GM12878 (cell line): Measurements from ENCODE around the gene CCL20. TPM values are rescaled to one million over a fixed set of nuclear protein-coding genes. Genes with fewer than 3 reads are reported as not detected.

ENCODE experiments used
- BMI1 ChIP-seq: fragments of 450-650 bp; IDR thresholded peaks from 2 replicates; pipeline ENCODE4 v1.6.1; 2016; ENCODE audit warnings: mild to moderate bottlenecking, moderate library complexity, borderline replicate concordance
- CHD1 ChIP-seq: IDR thresholded peaks from 2 replicates; pipeline ENCODE4 v1.6.1; 2012; ENCODE audit warnings: low read depth, low read length, improper control_type of control experiment
- EGR1 ChIP-seq, 2 experiments: IDR thresholded peaks; 1 replicate in 1 of 2; 2 replicates in 1 of 2; pipeline ENCODE4 v1.6.1; 2011 to 2012; ENCODE audit warnings: low read depth in 2 of 2, low read length in 2 of 2, borderline replicate concordance in 1 of 2, mild to moderate bottlenecking in 1 of 2, moderate library complexity in 1 of 2
- NFXL1 ChIP-seq: fragments of 450-650 bp; IDR thresholded peaks from 2 replicates; pipeline ENCODE4 v1.6.1; 2017; ENCODE audit warnings: antibody characterized with exemption, mild to moderate bottlenecking, borderline replicate concordance
- NR2F1 ChIP-seq: fragments of 450-650 bp; conservative IDR thresholded peaks from 2 replicates; pipeline ENCODE4 v1.6.1; 2017; ENCODE audit warnings: mild to moderate bottlenecking
- POU2F2 ChIP-seq: IDR thresholded peaks from 3 replicates; pipeline ENCODE4 v1.6.1; 2011; ENCODE audit warnings: low read depth, mild to moderate bottlenecking, low read length, borderline replicate concordance
- RAD51 ChIP-seq: fragments of 450-650 bp; IDR thresholded peaks from 2 replicates; pipeline ENCODE4 v1.6.1; 2016; ENCODE audit warnings: moderate library complexity, mild to moderate bottlenecking, inconsistent platforms
- RBBP5 ChIP-seq: fragments of 200-600 bp; sonication (generic); conservative IDR thresholded peaks from 2 replicates; pipeline ENCODE4 v1.6.1; 2016
- RCOR1 ChIP-seq: conservative IDR thresholded peaks from 2 replicates; pipeline ENCODE4 v1.6.1; 2012; ENCODE audit warnings: low read depth, low read length, improper control_type of control experiment
- TAF1 ChIP-seq: IDR thresholded peaks from 2 replicates; pipeline ENCODE4 v1.6.1; 2011; ENCODE audit warnings: mild to moderate bottlenecking, low read depth, low read length, borderline replicate concordance
- YY1 ChIP-seq: IDR thresholded peaks from 2 replicates; pipeline ENCODE4 v1.6.1; 2011; ENCODE audit warnings: low read depth, mild to moderate bottlenecking, low read length
- ZNF207 ChIP-seq: fragments of 450-650 bp; IDR thresholded peaks from 2 replicates; pipeline ENCODE4 v1.6.1; 2014; ENCODE audit warnings: antibody characterized with exemption, mild to moderate bottlenecking, borderline replicate concordance
- ZNF384 ChIP-seq: IDR thresholded peaks from 2 replicates; pipeline ENCODE4 v1.6.1; 2012; ENCODE audit warnings: low read depth, mild to moderate bottlenecking, low read length, improper control_type of control experiment, borderline replicate concordance
- polyA plus RNA-seq, 11 experiments: library from polyadenylated mRNA; depleted of rRNA in 4 of 11; unstranded in 6 of 11; stranded (reverse) in 5 of 11; fragments of >200 nt; fragmentation: Nextera tagmentation in 4 of 11; fragmentation: Illumina TruSeq in 1 of 11; extraction: Ambion mirVana in 4 of 11; extraction: Trizol in 1 of 11; gene quantifications; 1 replicate in 1 of 11; 2 replicates in 10 of 11; pipeline versions ENCODE4 v1.2.1 to v1.2.3, GENCODE V29; 2011 to 2016; ENCODE audit warnings: inconsistent platforms in 2 of 11, missing spikeins in 2 of 11, low read depth in 1 of 11
- total RNA-seq, 4 experiments: library from RNA; depleted of rRNA in 3 of 4; stranded (reverse); fragments of >200 nt in 3 of 4; fragmentation: Illumina TruSeq in 1 of 4; extraction: Trizol in 1 of 4; gene quantifications; 2 replicates each; pipeline versions ENCODE4 v1.2.1 to v1.2.3, GENCODE V29; 2013 to 2021
- TF ChIP-seq, protein P1 (sequence below): fragments of 450-650 bp; IDR thresholded peaks from 2 replicates; pipeline ENCODE4 v1.6.1; 2017; ENCODE audit warnings: borderline replicate concordance
- TF ChIP-seq, protein P2 (sequence below): IDR thresholded peaks from 2 replicates; pipeline ENCODE4 v1.6.1; 2012; ENCODE audit warnings: low read length, inconsistent platforms
- TF ChIP-seq, protein P3 (sequence below): fragments of 450-650 bp; IDR thresholded peaks from 2 replicates; pipeline ENCODE4 v1.6.1; 2016; ENCODE audit warnings: mild to moderate bottlenecking, moderate library complexity, borderline replicate concordance
- TF ChIP-seq, protein P4 (sequence below): IDR thresholded peaks from 2 replicates; pipeline ENCODE4 v1.6.1; 2011; ENCODE audit warnings: low read depth, low read length, improper control_type of control experiment, borderline replicate concordance
- TF ChIP-seq, protein P5 (sequence below): IDR thresholded peaks from 2 replicates; pipeline ENCODE4 v1.6.1; 2011; ENCODE audit warnings: low read depth, mild to moderate bottlenecking, low read length, moderate library complexity, borderline replicate concordance; ENCODE audit errors: extremely low read depth
- TF ChIP-seq, protein P6 (sequence below): fragments of 450-650 bp; IDR thresholded peaks from 2 replicates; pipeline ENCODE4 v1.6.1; 2016; ENCODE audit warnings: mild to moderate bottlenecking
- TF ChIP-seq, protein P7 (sequence below): IDR thresholded peaks from 2 replicates; pipeline ENCODE4 v1.6.1; 2012; ENCODE audit warnings: low read depth, low read length, improper control_type of control experiment

Gene CCL20
- total and polyA plus RNA-seq, 10 of the 15 experiments (the other 5 are each of a cell fraction or from before 2014, with no cell fraction given), result 5.5 to 35.7 (median 15.6) TPM

DNA sequence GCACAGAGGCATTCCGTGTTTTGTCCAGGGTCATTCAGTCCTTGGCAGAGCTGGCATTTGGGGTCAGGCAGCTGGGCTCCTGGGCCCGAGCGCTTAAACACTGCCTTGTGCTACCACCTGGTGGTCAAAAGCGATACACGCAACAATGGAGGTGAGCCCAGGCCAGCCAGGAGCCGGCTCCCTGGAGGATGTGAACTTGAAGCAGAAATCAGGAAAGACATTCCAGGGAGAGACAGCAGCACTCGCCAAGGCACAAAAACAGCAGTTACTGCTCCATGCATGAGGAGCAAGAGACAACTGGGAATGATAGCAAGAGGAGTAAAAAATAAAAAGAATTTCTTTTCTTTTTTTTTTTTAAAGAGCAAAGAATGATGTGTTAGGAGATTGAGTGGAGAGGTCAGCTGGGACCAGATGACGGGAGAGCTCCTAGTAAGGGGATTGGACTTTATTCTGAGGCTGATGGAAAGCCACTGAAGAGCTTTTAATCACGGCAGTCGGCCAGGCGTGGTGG is 47.2 kb upstream of the CCL20 start (continued):
- TF ChIP-seq, protein P1, sequence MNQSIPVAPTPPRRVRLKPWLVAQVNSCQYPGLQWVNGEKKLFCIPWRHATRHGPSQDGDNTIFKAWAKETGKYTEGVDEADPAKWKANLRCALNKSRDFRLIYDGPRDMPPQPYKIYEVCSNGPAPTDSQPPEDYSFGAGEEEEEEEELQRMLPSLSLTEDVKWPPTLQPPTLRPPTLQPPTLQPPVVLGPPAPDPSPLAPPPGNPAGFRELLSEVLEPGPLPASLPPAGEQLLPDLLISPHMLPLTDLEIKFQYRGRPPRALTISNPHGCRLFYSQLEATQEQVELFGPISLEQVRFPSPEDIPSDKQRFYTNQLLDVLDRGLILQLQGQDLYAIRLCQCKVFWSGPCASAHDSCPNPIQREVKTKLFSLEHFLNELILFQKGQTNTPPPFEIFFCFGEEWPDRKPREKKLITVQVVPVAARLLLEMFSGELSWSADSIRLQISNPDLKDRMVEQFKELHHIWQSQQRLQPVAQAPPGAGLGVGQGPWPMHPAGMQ, result no peak
- no peak for TF ChIP-seq TAF1
- no peak for TF ChIP-seq RBBP5
- TF ChIP-seq, protein P2, sequence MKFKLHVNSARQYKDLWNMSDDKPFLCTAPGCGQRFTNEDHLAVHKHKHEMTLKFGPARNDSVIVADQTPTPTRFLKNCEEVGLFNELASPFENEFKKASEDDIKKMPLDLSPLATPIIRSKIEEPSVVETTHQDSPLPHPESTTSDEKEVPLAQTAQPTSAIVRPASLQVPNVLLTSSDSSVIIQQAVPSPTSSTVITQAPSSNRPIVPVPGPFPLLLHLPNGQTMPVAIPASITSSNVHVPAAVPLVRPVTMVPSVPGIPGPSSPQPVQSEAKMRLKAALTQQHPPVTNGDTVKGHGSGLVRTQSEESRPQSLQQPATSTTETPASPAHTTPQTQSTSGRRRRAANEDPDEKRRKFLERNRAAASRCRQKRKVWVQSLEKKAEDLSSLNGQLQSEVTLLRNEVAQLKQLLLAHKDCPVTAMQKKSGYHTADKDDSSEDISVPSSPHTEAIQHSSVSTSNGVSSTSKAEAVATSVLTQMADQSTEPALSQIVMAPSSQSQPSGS, result no peak
- TF ChIP-seq NR2F1, result peak; percentile 46
- no peak for TF ChIP-seq BMI1
- TF ChIP-seq, protein P3, sequence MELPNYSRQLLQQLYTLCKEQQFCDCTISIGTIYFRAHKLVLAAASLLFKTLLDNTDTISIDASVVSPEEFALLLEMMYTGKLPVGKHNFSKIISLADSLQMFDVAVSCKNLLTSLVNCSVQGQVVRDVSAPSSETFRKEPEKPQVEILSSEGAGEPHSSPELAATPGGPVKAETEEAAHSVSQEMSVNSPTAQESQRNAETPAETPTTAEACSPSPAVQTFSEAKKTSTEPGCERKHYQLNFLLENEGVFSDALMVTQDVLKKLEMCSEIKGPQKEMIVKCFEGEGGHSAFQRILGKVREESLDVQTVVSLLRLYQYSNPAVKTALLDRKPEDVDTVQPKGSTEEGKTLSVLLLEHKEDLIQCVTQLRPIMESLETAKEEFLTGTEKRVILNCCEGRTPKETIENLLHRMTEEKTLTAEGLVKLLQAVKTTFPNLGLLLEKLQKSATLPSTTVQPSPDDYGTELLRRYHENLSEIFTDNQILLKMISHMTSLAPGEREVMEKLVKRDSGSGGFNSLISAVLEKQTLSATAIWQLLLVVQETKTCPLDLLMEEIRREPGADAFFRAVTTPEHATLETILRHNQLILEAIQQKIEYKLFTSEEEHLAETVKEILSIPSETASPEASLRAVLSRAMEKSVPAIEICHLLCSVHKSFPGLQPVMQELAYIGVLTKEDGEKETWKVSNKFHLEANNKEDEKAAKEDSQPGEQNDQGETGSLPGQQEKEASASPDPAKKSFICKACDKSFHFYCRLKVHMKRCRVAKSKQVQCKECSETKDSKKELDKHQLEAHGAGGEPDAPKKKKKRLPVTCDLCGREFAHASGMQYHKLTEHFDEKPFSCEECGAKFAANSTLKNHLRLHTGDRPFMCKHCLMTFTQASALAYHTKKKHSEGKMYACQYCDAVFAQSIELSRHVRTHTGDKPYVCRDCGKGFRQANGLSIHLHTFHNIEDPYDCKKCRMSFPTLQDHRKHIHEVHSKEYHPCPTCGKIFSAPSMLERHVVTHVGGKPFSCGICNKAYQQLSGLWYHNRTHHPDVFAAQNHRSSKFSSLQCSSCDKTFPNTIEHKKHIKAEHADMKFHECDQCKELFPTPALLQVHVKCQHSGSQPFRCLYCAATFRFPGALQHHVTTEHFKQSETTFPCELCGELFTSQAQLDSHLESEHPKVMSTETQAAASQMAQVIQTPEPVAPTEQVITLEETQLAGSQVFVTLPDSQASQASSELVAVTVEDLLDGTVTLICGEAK, result no peak
- no peak for TF ChIP-seq RAD51
- TF ChIP-seq, protein P4, sequence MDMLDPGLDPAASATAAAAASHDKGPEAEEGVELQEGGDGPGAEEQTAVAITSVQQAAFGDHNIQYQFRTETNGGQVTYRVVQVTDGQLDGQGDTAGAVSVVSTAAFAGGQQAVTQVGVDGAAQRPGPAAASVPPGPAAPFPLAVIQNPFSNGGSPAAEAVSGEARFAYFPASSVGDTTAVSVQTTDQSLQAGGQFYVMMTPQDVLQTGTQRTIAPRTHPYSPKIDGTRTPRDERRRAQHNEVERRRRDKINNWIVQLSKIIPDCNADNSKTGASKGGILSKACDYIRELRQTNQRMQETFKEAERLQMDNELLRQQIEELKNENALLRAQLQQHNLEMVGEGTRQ, result no peak
- no peak for TF ChIP-seq CHD1
- TF ChIP-seq ZNF384, result 0 out of 2 replicates have a peak, but pooled peaks have one; percentile 25
- no peak for TF ChIP-seq EGR1 (IDR thresholded peaks at IDR 0.05; ENCODE audit: borderline replicate concordance in 1 of 2, low read depth in 2 of 2, low read length in 2 of 2)
- TF ChIP-seq, protein P5, sequence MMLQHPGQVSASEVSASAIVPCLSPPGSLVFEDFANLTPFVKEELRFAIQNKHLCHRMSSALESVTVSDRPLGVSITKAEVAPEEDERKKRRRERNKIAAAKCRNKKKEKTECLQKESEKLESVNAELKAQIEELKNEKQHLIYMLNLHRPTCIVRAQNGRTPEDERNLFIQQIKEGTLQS, result no peak
- TF ChIP-seq, protein P6, sequence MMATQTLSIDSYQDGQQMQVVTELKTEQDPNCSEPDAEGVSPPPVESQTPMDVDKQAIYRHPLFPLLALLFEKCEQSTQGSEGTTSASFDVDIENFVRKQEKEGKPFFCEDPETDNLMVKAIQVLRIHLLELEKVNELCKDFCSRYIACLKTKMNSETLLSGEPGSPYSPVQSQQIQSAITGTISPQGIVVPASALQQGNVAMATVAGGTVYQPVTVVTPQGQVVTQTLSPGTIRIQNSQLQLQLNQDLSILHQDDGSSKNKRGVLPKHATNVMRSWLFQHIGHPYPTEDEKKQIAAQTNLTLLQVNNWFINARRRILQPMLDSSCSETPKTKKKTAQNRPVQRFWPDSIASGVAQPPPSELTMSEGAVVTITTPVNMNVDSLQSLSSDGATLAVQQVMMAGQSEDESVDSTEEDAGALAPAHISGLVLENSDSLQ, result no peak
- no peak for TF ChIP-seq RCOR1
- TF ChIP-seq ZNF207, result no peak
- TF ChIP-seq, protein P7, sequence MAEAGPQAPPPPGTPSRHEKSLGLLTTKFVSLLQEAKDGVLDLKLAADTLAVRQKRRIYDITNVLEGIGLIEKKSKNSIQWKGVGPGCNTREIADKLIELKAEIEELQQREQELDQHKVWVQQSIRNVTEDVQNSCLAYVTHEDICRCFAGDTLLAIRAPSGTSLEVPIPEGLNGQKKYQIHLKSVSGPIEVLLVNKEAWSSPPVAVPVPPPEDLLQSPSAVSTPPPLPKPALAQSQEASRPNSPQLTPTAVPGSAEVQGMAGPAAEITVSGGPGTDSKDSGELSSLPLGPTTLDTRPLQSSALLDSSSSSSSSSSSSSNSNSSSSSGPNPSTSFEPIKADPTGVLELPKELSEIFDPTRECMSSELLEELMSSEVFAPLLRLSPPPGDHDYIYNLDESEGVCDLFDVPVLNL, result peak; percentile 38; the same call in 1 of the 2 replicates
- 0 out of 3 replicates have a peak, but pooled peaks have one; percentile 16 for TF ChIP-seq POU2F2
- TF ChIP-seq YY1, result peak; percentile 91
- no peak for TF ChIP-seq NFXL1
